Endometrium (tissue), 2 donors: ENCODE measurements around the gene RPS6KB2.
"Not testable (repeated sequence)": the region's sequence is repeated elsewhere in the genome, so short reads cannot be mapped to it uniquely, and the experiment has no call there.

Experiments
- FAIRE-seq: peaks from 2 replicates; lab custom pipeline; 2012; peaks lifted over from hg19 to GRCh38; lab: Jason Lieb, UNC
- donor health status: control.
- donor health status: control.

The RPS6KB2 gene

GRCh38 chr11:67466962-67467771, 38.9 kb downstream of the RPS6KB2 start:
- no peak for FAIRE-seq

GRCh38 chr11:67468056-67468455, 39.8 kb downstream of the RPS6KB2 start:
- FAIRE-seq: no peak

- FAIRE-seq: no peak
Measured at GRCh38 chr11:67468456-67468758, 40.1 kb downstream of the RPS6KB2 start.

- no peak for FAIRE-seq
Measured at GRCh38 chr11:67468759-67469507, 40.6 kb downstream of the RPS6KB2 start, which contains the start of gene TMEM134. Gene TMEM134 (minus strand): TSS chr11:67469251. CDS start chr11:67469192, 59 bp downstream.

GRCh38 chr11:67469508-67469811, 41.2 kb downstream of the RPS6KB2 start:
- no peak for FAIRE-seq

- no peak for FAIRE-seq
Measured at GRCh38 chr11:67470337-67471002, 42.2 kb downstream of the RPS6KB2 start.

GRCh38 chr11:67472882-67473281, 44.6 kb downstream of the RPS6KB2 start:
- no peak for FAIRE-seq

GRCh38 chr11:67476692-67477091, 48.4 kb downstream of the RPS6KB2 start:
- not testable (repeated sequence) for FAIRE-seq

GRCh38 chr11:67477344-67478050, 49.2 kb downstream of the RPS6KB2 start:
- FAIRE-seq: not testable (repeated sequence)

GRCh38 chr11:67482275-67482826, 54.1 kb downstream of the RPS6KB2 start:
- FAIRE-seq: no peak

- FAIRE-seq: peak; percentile 64
Measured at GRCh38 chr11:67482827-67483798, 54.8 kb downstream of the RPS6KB2 start, which contains the start of gene AIP. Gene AIP (plus strand): TSS chr11:67483026. CDS start chr11:67483159, 133 bp downstream.

GRCh38 chr11:67483831-67484665, 55.8 kb downstream of the RPS6KB2 start:
- no peak for FAIRE-seq

GRCh38 chr11:67484847-67485311, 56.6 kb downstream of the RPS6KB2 start:
- FAIRE-seq: no peak
